Measurements from ENCODE around the gene EXO1. TPM values are rescaled to one million over a fixed set of nuclear protein-coding genes. Genes with fewer than 3 reads are reported as not detected.

EXO1 gene
- total and polyA plus RNA-seq, 10 donors = 0.35 to 4.4 (median 1.3) TPM

GRCh38 chr1:241846375-241846774 is 1.6 kb upstream of the EXO1 start:
- no peak for TF ChIP-seq POLR2A (IDR thresholded peaks at IDR 0.05)
- no peak for TF ChIP-seq POLR2AphosphoS5 (IDR thresholded peaks at IDR 0.05)
- no peak for TF ChIP-seq CTCF (IDR thresholded peaks at IDR 0.05 in 8 of 11, conservative IDR thresholded peaks at IDR 0.05 in 3 of 11)
- Histone ChIP-seq H3K36me3 (no peaks in the 10 kb centered on the region), H3K27me3 (replicated peaks in 1 of 7) (no peaks in the 10 kb centered on the region), H3K9me3 (no peaks in the 10 kb centered on the region), H3K4me1 (peaks cover 0 to 19% (median 16%) of the 10 kb centered on the region in 6 donors), H3K4me3 (no peak overlapping the region), H3K27ac (no peak overlapping the region)
- intact Hi-C loops (cut with DNase I; ENCODE audit: low total_unique reads) = loop anchor here (10.0 kb wide), 1 partner anchor 212 kb away; no protein-coding TSS in a partner anchor
- no peak for DNase-seq

GRCh38 chr1:241846862-241847539 is 1.0 kb upstream of the EXO1 start:
- peak overlapping the region; percentile 95 to 100 (median 99) for H3K27ac ChIP-seq
- no peaks in the 10 kb centered on the region for H3K9me3 ChIP-seq
- H3K36me3 ChIP-seq = no peaks in the 10 kb centered on the region
- DNase-seq = no peak
- intact Hi-C loops (cut with DNase I; ENCODE audit: low total_unique reads) = loop anchor here (10.0 kb wide), 1 partner anchor 212 kb away; no protein-coding TSS in a partner anchor
- H3K4me1 ChIP-seq = peaks cover 0 to 19% (median 16%) of the 10 kb centered on the region in 6 donors
- TF ChIP-seq CTCF (IDR thresholded peaks at IDR 0.05 in 8 of 11, conservative IDR thresholded peaks at IDR 0.05 in 3 of 11) = no peak
- TF ChIP-seq POLR2A (IDR thresholded peaks at IDR 0.05) = no peak
- TF ChIP-seq POLR2AphosphoS5 (IDR thresholded peaks at IDR 0.05) = no peak
- no peaks in the 10 kb centered on the region for H3K27me3 ChIP-seq (replicated peaks in 1 of 7)
- peak overlapping the region in 5 of 8 donors; percentile 59 to 88 (median 66) for H3K4me3 ChIP-seq
- 80 to 90% (median 89%) methylated on average over 4 of the region's 4 CpGs for WGBS, 5 donors

- Histone ChIP-seq H3K27ac (peak overlapping the region; percentile 95 to 100 (median 99)), H3K36me3 (no peaks in the 10 kb centered on the region), H3K4me3 (peak overlapping the region; percentile 59 to 88 (median 64)), H3K9me3 (no peaks in the 10 kb centered on the region), H3K4me1 (peaks cover 0 to 19% (median 16%) of the 10 kb centered on the region in 6 donors), H3K27me3 (replicated peaks in 1 of 7) (no peaks in the 10 kb centered on the region)
- TF ChIP-seq CTCF (IDR thresholded peaks at IDR 0.05 in 8 of 11, conservative IDR thresholded peaks at IDR 0.05 in 3 of 11) (no peak), POLR2AphosphoS5 (IDR thresholded peaks at IDR 0.05) (no peak), POLR2A (IDR thresholded peaks at IDR 0.05) (no peak)
- DNase-seq = no peak
- WGBS, 5 donors = 10 to 16% (median 11%) methylated on average over 6 of the region's 6 CpGs
- intact Hi-C loops (cut with DNase I; ENCODE audit: low total_unique reads) = loop anchor here (10.0 kb wide), 1 partner anchor 213 kb away; no protein-coding TSS in a partner anchor
These were observed 536 bp upstream of the EXO1 start for GRCh38 chr1:241847540-241847795.

- intact Hi-C loops (cut with DNase I; ENCODE audit: low total_unique reads) = loop anchor here (10.0 kb wide), 1 partner anchor 214 kb away; no protein-coding TSS in a partner anchor
- TF ChIP-seq CTCF (IDR thresholded peaks at IDR 0.05 in 8 of 11, conservative IDR thresholded peaks at IDR 0.05 in 3 of 11) = no peak
- TF ChIP-seq POLR2A (IDR thresholded peaks at IDR 0.05) = no peak
- no peak for TF ChIP-seq POLR2AphosphoS5 (IDR thresholded peaks at IDR 0.05)
- Histone ChIP-seq H3K4me1 (peaks cover 0 to 19% (median 16%) of the 10 kb centered on the region in 6 donors), H3K27ac (peak overlapping the region in 2 of 8 donors; percentile 98 to 99), H3K36me3 (peaks cover 0 to 9% (median 0%) of the 10 kb centered on the region in 6 donors), H3K27me3 (replicated peaks in 1 of 7) (no peaks in the 10 kb centered on the region), H3K4me3 (peak overlapping the region in 7 of 8 donors; percentile 59 to 88 (median 63)), H3K9me3 (no peaks in the 10 kb centered on the region)
- WGBS, 5 donors = 10 to 14% (median 12%) methylated on average over 13 of the region's 13 CpGs
- no peak for DNase-seq
These were observed 811 bp downstream of the EXO1 start for GRCh38 chr1:241848686-241849344.

Data from spleen (tissue), 11 donors.